Activated T-helper 17 cell treated with anti-CD3 and anti-CD28 coated beads, Interleukin-2, amount 50 U/mL, for 72 hours (primary cell): Measurements from ENCODE around the gene IFNL4. TPM values are rescaled to one million over a fixed set of nuclear protein-coding genes. Genes with fewer than 3 reads are reported as not detected.
A peak's percentile ranks its signal among the peaks of the same experiment; 100 is the strongest.
"Not testable (repeated sequence)": the region's sequence is repeated elsewhere in the genome, so short reads cannot be mapped to it uniquely, and the experiment has no call there.

Source experiments
- ATAC-seq: fragments of 150-1000 bp; cut with Tn5 transposase; replicated peaks from 2 replicates; pipeline ENCODE4 v1.10.0; 2021; ENCODE audit warnings: mild to moderate bottlenecking, moderate library complexity
- H3K27ac Mint-ChIP-seq: one replicate; pipeline ENCODE4 v1.8.0; 2022; ENCODE audit warnings: mixed read lengths
- H3K27me3 Mint-ChIP-seq: one replicate; pipeline ENCODE4 v1.8.0; 2022; ENCODE audit warnings: mixed read lengths
- H3K36me3 Mint-ChIP-seq: one replicate; pipeline ENCODE4 v1.8.0; 2022; ENCODE audit warnings: low read depth, mild to moderate bottlenecking, mixed read lengths
- H3K4me1 Mint-ChIP-seq: one replicate; pipeline ENCODE4 v1.8.0; 2022; ENCODE audit warnings: mixed read lengths
- H3K4me3 Mint-ChIP-seq: one replicate; pipeline ENCODE4 v1.8.0; 2022; ENCODE audit warnings: mild to moderate bottlenecking, mixed read lengths
- H3K9me3 Mint-ChIP-seq: one replicate; pipeline ENCODE4 v1.8.0; 2022; ENCODE audit warnings: mixed read lengths
- total RNA-seq, 2 donors: library from RNA; stranded (reverse); gene quantifications; one replicate each; pipeline ENCODE4 v1.2.3, GENCODE V29; 2022

Gene IFNL4
- not detected for total RNA-seq

- H3K9me3 Mint-ChIP-seq = no peaks in the 10 kb centered on the region
- no peaks in the 10 kb centered on the region for H3K36me3 Mint-ChIP-seq
- no peak for ATAC-seq
- H3K4me3 Mint-ChIP-seq = no peak within 1 kb of the TSS
- H3K4me1 Mint-ChIP-seq = no peaks in the 10 kb centered on the region
- H3K27ac Mint-ChIP-seq = no peak within 1 kb of the TSS
- no peaks in the 10 kb centered on the region for H3K27me3 Mint-ChIP-seq
These were observed at the start of gene IFNL4 for GRCh38 chr19:39248806-39249205. Gene IFNL4, minus strand, starts transcription at chr19:39248856.

GRCh38 chr19:39297931-39298634 lies 49.4 kb upstream of the IFNL4 start:
- peak overlapping the region; percentile 93 for H3K27ac Mint-ChIP-seq
- peaks cover 8% of the 10 kb centered on the region for H3K4me1 Mint-ChIP-seq
- H3K9me3 Mint-ChIP-seq = no peaks in the 10 kb centered on the region
- no peaks in the 10 kb centered on the region for H3K27me3 Mint-ChIP-seq
- peak; percentile 86 for ATAC-seq
- no peaks in the 10 kb centered on the region for H3K36me3 Mint-ChIP-seq
- H3K4me3 Mint-ChIP-seq = peak overlapping the region; percentile 70

- no peak overlapping the region for H3K4me3 Mint-ChIP-seq
- no peaks in the 10 kb centered on the region for H3K9me3 Mint-ChIP-seq
- no peaks in the 10 kb centered on the region for H3K27me3 Mint-ChIP-seq
- peaks cover 8% of the 10 kb centered on the region for H3K4me1 Mint-ChIP-seq
- no peaks in the 10 kb centered on the region for H3K36me3 Mint-ChIP-seq
- ATAC-seq = no peak
- H3K27ac Mint-ChIP-seq = no peak overlapping the region
These were observed 48.2 kb upstream of the IFNL4 start for GRCh38 chr19:39296906-39297305.

- H3K36me3 Mint-ChIP-seq = no peaks in the 10 kb centered on the region
- no peak for ATAC-seq
- peaks cover 8% of the 10 kb centered on the region for H3K4me1 Mint-ChIP-seq
- no peak within 1 kb of the TSS for H3K27ac Mint-ChIP-seq
- no peaks in the 10 kb centered on the region for H3K9me3 Mint-ChIP-seq
- no peak within 1 kb of the TSS for H3K4me3 Mint-ChIP-seq
- no peaks in the 10 kb centered on the region for H3K27me3 Mint-ChIP-seq
These were observed 47.5 kb upstream of the IFNL4 start, which contains the start of gene IFNL1 for GRCh38 chr19:39296055-39296645. Gene IFNL1, plus strand, starts transcription at chr19:39296407. Its CDS starts 15 bp downstream, at chr19:39296422.

DNA sequence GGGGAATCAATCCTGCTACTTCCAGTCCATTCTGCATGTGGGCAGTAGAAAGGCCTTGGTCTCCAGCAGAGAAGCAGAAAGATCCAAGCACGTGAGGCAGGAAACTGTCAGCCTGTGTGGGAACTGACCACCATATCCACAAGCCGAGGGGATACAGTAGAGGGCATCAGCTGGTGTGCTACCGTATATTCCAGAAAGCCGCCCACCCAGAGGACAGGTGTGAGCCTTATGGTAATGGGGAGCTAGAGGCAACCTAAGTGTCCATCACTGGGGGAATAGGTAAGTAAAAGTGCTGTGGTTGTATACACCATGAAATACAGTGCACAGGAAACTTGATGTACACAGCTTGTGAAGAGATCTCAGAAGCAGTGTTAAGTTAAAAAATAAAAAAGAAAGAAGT lies 44.7 kb upstream of the IFNL4 start:
- Mint-ChIP-seq H3K9me3 (no peaks in the 10 kb centered on the region), H3K4me3 (no peak overlapping the region), H3K4me1 (peaks cover 4% of the 10 kb centered on the region), H3K27me3 (no peaks in the 10 kb centered on the region), H3K27ac (no peak overlapping the region), H3K36me3 (no peaks in the 10 kb centered on the region)
- ATAC-seq = no peak

GRCh38 chr19:39284032-39284431 lies 35.4 kb upstream of the IFNL4 start:
- Mint-ChIP-seq H3K36me3 (no peaks in the 10 kb centered on the region), H3K4me1 (no peaks in the 10 kb centered on the region), H3K27me3 (peaks cover 7% of the 10 kb centered on the region), H3K4me3 (no peak overlapping the region), H3K27ac (no peak overlapping the region), H3K9me3 (no peaks in the 10 kb centered on the region)
- ATAC-seq = no peak

- H3K4me3 Mint-ChIP-seq = no peak overlapping the region
- no peaks in the 10 kb centered on the region for H3K4me1 Mint-ChIP-seq
- no peaks in the 10 kb centered on the region for H3K9me3 Mint-ChIP-seq
- ATAC-seq = no peak
- H3K27ac Mint-ChIP-seq = no peak overlapping the region
- H3K27me3 Mint-ChIP-seq = peaks cover 10% of the 10 kb centered on the region
- no peaks in the 10 kb centered on the region for H3K36me3 Mint-ChIP-seq
These were observed 33.4 kb upstream of the IFNL4 start for GRCh38 chr19:39282021-39282420.

- Mint-ChIP-seq H3K4me3 (no peak overlapping the region), H3K36me3 (no peaks in the 10 kb centered on the region), H3K4me1 (no peaks in the 10 kb centered on the region), H3K27me3 (peaks cover 7% of the 10 kb centered on the region), H3K27ac (no peak overlapping the region), H3K9me3 (no peaks in the 10 kb centered on the region)
- ATAC-seq = no peak
These were observed 28.9 kb upstream of the IFNL4 start for GRCh38 chr19:39277598-39277997.

- peaks cover 3% of the 10 kb centered on the region for H3K27me3 Mint-ChIP-seq
- ATAC-seq = no peak
These were observed 28.1 kb upstream of the IFNL4 start for GRCh38 chr19:39276740-39277139.

DNA sequence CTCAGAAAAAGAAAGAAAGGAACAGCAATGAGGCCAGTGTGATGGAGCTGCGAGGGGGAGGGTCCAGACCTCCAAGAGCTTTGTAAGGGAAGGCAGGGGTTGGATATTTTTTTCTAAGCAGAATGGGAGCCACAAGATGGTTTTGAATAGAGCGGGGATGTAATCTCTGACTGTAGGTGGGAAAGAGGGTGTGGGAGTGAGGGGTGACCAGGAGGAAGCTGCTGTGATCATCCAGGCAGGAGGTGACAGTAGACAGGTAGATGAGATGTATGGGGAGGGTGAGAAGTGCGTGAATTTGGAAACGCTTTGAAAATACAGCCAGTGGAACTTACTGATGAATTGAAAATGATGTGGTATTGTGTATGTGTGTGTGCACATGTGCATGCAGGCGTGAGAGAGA lies 26.9 kb upstream of the IFNL4 start:
- H3K4me3 Mint-ChIP-seq = no peak overlapping the region
- no peaks in the 10 kb centered on the region for H3K9me3 Mint-ChIP-seq
- H3K27me3 Mint-ChIP-seq = peaks cover 7% of the 10 kb centered on the region
- no peak overlapping the region for H3K27ac Mint-ChIP-seq
- no peaks in the 10 kb centered on the region for H3K4me1 Mint-ChIP-seq
- ATAC-seq = no peak
- H3K36me3 Mint-ChIP-seq = no peaks in the 10 kb centered on the region

More at GRCh38 chr19:39276740-39277139, 28.1 kb upstream of the IFNL4 start:
- Mint-ChIP-seq H3K9me3 (no peaks in the 10 kb centered on the region), H3K27ac (no peak overlapping the region), H3K36me3 (no peaks in the 10 kb centered on the region), H3K4me3 (no peak overlapping the region), H3K4me1 (no peaks in the 10 kb centered on the region)

DNA sequence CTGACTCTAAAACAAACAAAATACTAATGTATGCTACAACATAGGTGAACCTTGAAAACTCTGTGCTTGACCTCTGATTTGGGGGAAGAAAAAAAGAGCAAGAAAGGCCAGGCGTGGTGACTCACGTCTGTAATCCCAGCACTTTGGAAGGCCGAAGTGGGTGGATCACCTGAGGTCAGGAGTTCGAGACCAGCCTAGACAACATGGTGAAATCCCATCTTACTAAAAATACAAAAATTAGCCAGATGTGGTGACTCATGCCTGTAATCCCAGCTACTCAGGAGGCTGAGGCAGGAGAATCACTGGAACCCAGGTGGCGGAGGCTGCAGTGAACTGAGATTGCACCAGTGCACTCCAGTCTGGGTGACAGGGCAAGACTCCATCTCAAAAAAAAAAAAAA lies 25.2 kb upstream of the IFNL4 start:
- H3K9me3 Mint-ChIP-seq, ATAC-seq, H3K27ac Mint-ChIP-seq, H3K36me3 Mint-ChIP-seq, H3K4me3 Mint-ChIP-seq, H3K27me3 Mint-ChIP-seq, H3K4me1 Mint-ChIP-seq: not testable (repeated sequence)

- Mint-ChIP-seq H3K4me3 (no peak overlapping the region), H3K27me3 (peaks cover 6% of the 10 kb centered on the region), H3K36me3 (no peaks in the 10 kb centered on the region), H3K27ac (no peak overlapping the region), H3K9me3 (no peaks in the 10 kb centered on the region), H3K4me1 (no peaks in the 10 kb centered on the region)
- ATAC-seq = no peak
These were observed 21.6 kb upstream of the IFNL4 start for GRCh38 chr19:39270036-39270871.

DNA sequence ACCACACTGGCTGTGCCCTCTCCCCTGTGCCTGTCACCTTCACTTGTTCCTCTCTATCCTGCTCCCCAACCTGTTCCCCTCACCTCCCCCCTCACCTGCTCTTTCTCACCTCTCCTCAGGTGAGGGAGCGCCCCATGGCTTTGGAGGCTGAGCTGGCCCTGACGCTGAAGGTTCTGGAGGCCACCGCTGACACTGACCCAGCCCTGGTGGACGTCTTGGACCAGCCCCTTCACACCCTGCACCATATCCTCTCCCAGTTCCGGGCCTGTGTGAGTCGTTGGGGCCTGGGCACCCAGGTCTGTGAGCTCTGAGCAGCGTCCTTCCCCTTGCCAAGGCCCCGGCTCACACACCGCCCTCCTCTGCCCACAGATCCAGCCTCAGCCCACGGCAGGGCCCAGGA lies 20.7 kb upstream of the IFNL4 start:
- not testable (repeated sequence) for H3K27ac Mint-ChIP-seq, H3K9me3 Mint-ChIP-seq, ATAC-seq, H3K4me1 Mint-ChIP-seq, H3K4me3 Mint-ChIP-seq, H3K27me3 Mint-ChIP-seq, H3K36me3 Mint-ChIP-seq

DNA sequence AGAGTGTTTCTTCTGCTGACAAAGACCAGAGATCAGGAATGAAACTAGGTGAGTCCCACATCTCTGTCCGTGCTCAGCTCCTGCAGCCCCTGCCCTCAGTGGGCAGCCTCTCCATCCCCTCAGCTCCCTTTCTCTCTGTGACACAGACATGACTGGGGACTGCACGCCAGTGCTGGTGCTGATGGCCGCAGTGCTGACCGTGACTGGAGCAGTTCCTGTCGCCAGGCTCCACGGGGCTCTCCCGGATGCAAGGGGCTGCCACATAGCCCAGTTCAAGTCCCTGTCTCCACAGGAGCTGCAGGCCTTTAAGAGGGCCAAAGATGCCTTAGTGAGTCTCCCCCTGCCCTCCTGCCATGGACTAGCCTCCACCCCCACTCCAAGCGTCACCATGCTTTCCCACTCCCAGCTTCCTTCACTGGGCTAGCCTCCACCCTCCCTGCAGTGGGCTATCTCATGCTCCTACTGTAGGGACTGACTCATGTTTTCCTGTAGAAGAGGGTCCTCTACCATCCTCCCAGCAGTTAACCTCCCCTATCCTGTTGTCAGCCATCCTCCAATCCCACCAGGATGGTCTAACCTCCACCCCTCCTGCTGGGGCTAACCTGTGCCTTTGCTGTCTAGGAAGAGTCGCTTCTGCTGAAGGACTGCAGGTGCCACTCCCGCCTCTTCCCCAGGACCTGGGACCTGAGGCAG lies 20.0 kb upstream of the IFNL4 start:
- not testable (repeated sequence) for H3K4me3 Mint-ChIP-seq, H3K4me1 Mint-ChIP-seq, H3K36me3 Mint-ChIP-seq, H3K27ac Mint-ChIP-seq, ATAC-seq, H3K9me3 Mint-ChIP-seq
- peaks cover 10% of the 10 kb centered on the region for H3K27me3 Mint-ChIP-seq
